SK-N-SH (cell line): ENCODE results near the gene ZMYM1. TPM values are rescaled to one million over a fixed set of nuclear protein-coding genes. Genes with fewer than 3 reads are reported as not detected.

Experiments
- CTCF ChIA-PET: fragments of 300-600, 350-600 bp; formaldehyde crosslinking; extraction: SDS; loops from one replicate; lab custom pipeline; 2021; lab: Yijun Ruan, JAX
- POLR2A ChIA-PET: fragments of 350-600 bp; sonication (Branson Sonifier 250); formaldehyde crosslinking; extraction: SDS; loops from one replicate; lab custom pipeline; 2020; ENCODE audit warnings: antibody characterized with exemption, inconsistent platforms; lab: Yijun Ruan, JAX
- DNase-seq: peaks from one replicate; pipeline ENCODE4 v3.0.0; 2012
- H2AFZ ChIP-seq: fragments of 200-600 bp; sonication (generic); 2 replicates; pipeline ENCODE4 v1.8.1; 2016; ENCODE audit warnings: antibody characterized with exemption, mild to moderate bottlenecking, low read depth
- H3F3A ChIP-seq: fragments of 200-600 bp; sonication (generic); replicated peaks from 2 replicates; pipeline ENCODE3; 2016; ENCODE audit warnings: antibody characterized with exemption, mild to moderate bottlenecking; ENCODE audit not compliant: insufficient read depth
- H3K27ac ChIP-seq, 2 experiments: fragments of 200-500 bp in 1 of 2; fragments of 200-600 bp in 1 of 2; sonication (Bioruptor generic) in 1 of 2; sonication (generic), shearing (Covaris generic) in 1 of 2; 2 replicates each; pipeline versions ENCODE4 v1.5.1 to v1.6.1; 2014 to 2016; ENCODE audit warnings: low read depth in 2 of 2, inconsistent platforms in 1 of 2, low read length in 1 of 2, mild to moderate bottlenecking in 1 of 2, mixed read lengths in 1 of 2
- H3K27me3 ChIP-seq: fragments of 200-600 bp; sonication (generic), shearing (Covaris generic); 2 replicates; pipeline ENCODE4 v1.6.1; 2016; ENCODE audit warnings: mixed run types; ENCODE audit not compliant: insufficient read depth
- H3K36me3 ChIP-seq, 2 experiments: fragments of 200-500 bp in 1 of 2; fragments of 200-600 bp in 1 of 2; sonication (Bioruptor generic) in 1 of 2; sonication (generic) in 1 of 2; replicated peaks in 1 of 2; 2 replicates each; pipeline versions ENCODE3 to v1.5.1; 2014 to 2016; ENCODE audit warnings: low read length in 1 of 2, mild to moderate bottlenecking in 1 of 2; ENCODE audit not compliant: insufficient read depth in 2 of 2, control insufficient read depth in 1 of 2
- H3K4me1 ChIP-seq, 2 experiments: fragments of 200-500 bp in 1 of 2; fragments of 200-600 bp in 1 of 2; sonication (Bioruptor generic) in 1 of 2; sonication (generic), shearing (Covaris generic) in 1 of 2; 2 replicates each; pipeline versions ENCODE4 v1.5.1 to v1.6.1; 2014 to 2016; ENCODE audit warnings: low read depth in 1 of 2, low read length in 1 of 2, mixed run types in 1 of 2; ENCODE audit not compliant: insufficient read depth in 2 of 2, control insufficient read depth in 1 of 2
- H3K4me2 ChIP-seq: fragments of 200-600 bp; sonication (generic), shearing (Covaris generic); 2 replicates; pipeline ENCODE4 v1.6.1; 2017; ENCODE audit warnings: mixed run types
- H3K4me3 ChIP-seq, 2 experiments: fragments of 200-500 bp in 1 of 2; fragments of 200-600 bp in 1 of 2; sonication (Bioruptor generic) in 1 of 2; sonication (generic), shearing (Covaris generic) in 1 of 2; 2 replicates each; pipeline versions ENCODE4 v1.5.1 to v1.8.1; 2014 to 2016; ENCODE audit warnings: low read depth in 2 of 2, inconsistent platforms in 1 of 2, low read length in 1 of 2, mild to moderate bottlenecking in 1 of 2, mixed read lengths in 1 of 2, moderate library complexity in 1 of 2
- H3K79me2 ChIP-seq: fragments of 200-600 bp; sonication (generic); 2 replicates; pipeline ENCODE4 v1.8.1; 2017; ENCODE audit warnings: mild to moderate bottlenecking; ENCODE audit not compliant: insufficient read depth
- H3K9ac ChIP-seq: fragments of 200-600 bp; sonication (generic); 2 replicates; pipeline ENCODE4 v1.6.1; 2017; ENCODE audit warnings: mixed run types
- H3K9me2 ChIP-seq: fragments of 200-600 bp; sonication (generic); 2 replicates; pipeline ENCODE4 v1.6.1; 2017; ENCODE audit warnings: mixed run types
- H3K9me3 ChIP-seq: fragments of 200-600 bp; sonication (generic); 2 replicates; pipeline ENCODE4 v1.6.1; 2017; ENCODE audit warnings: mixed run types, mild to moderate bottlenecking, moderate library complexity
- H4K20me1 ChIP-seq: fragments of 200-600 bp; sonication (generic); 2 replicates; pipeline ENCODE4 v1.6.1; 2017; ENCODE audit warnings: mild to moderate bottlenecking, mixed run types; ENCODE audit not compliant: insufficient read depth
- CHD2 ChIP-seq: fragments of 150-350 bp; IDR thresholded peaks from 2 replicates; pipeline ENCODE4 v1.6.1; 2018; ENCODE audit warnings: low read length; ENCODE audit not compliant: partially characterized antibody
- CTCF ChIP-seq: fragments of 200-600 bp; sonication (generic); IDR thresholded peaks from 2 replicates; pipeline ENCODE4 v1.6.1; 2017; ENCODE audit warnings: antibody characterized with exemption, mild to moderate bottlenecking, moderate library complexity
- EP300 ChIP-seq, 2 experiments: IDR thresholded peaks; 2 replicates each; pipeline versions ENCODE4 v1.4.0 to v1.6.1; 2012; ENCODE audit warnings: borderline replicate concordance in 1 of 2, low read depth in 1 of 2, low read length in 1 of 2
- FOXM1 ChIP-seq: IDR thresholded peaks from 2 replicates; pipeline ENCODE4 v1.4.0; 2012; ENCODE audit warnings: low read depth, mild to moderate bottlenecking
- GABPA ChIP-seq: IDR thresholded peaks from 2 replicates; pipeline ENCODE4 v1.4.0; 2012; ENCODE audit warnings: low read depth, mild to moderate bottlenecking
- JUND ChIP-seq: IDR thresholded peaks from 2 replicates; pipeline ENCODE4 v1.4.0; 2012
- MEF2A ChIP-seq: IDR thresholded peaks from 2 replicates; pipeline ENCODE4 v1.4.0; 2012; ENCODE audit warnings: low read depth, borderline replicate concordance
- MXI1 ChIP-seq: IDR thresholded peaks from 2 replicates; pipeline ENCODE4 v1.6.1; 2012; ENCODE audit warnings: mild to moderate bottlenecking, low read depth, low read length, improper control_type of control experiment
- NRF1 ChIP-seq: IDR thresholded peaks from 2 replicates; pipeline ENCODE4 v1.6.1; 2012; ENCODE audit warnings: low read depth, mild to moderate bottlenecking, low read length
- PBX3 ChIP-seq: IDR thresholded peaks from 2 replicates; pipeline ENCODE4; 2012
- RXRA ChIP-seq: IDR thresholded peaks from 2 replicates; pipeline ENCODE4 v1.4.0; 2012; ENCODE audit warnings: low read depth, mild to moderate bottlenecking, borderline replicate concordance
- SMC3 ChIP-seq: IDR thresholded peaks from 2 replicates; pipeline ENCODE4 v1.6.1; 2012; ENCODE audit warnings: low read depth, low read length, improper control_type of control experiment
- TAF1 ChIP-seq: IDR thresholded peaks from 2 replicates; pipeline ENCODE4 v1.6.1; 2012; ENCODE audit warnings: low read depth, mild to moderate bottlenecking, low read length, moderate library complexity, borderline replicate concordance
- TEAD4 ChIP-seq: IDR thresholded peaks from 2 replicates; pipeline ENCODE4 v1.4.0; 2012; ENCODE audit warnings: mild to moderate bottlenecking, borderline replicate concordance; ENCODE audit not compliant: insufficient read depth
- USF2 ChIP-seq: fragments of 150-350 bp; IDR thresholded peaks from 2 replicates; pipeline ENCODE4 v1.6.1; 2017; ENCODE audit warnings: antibody characterized with exemption, low read length, low read depth, borderline replicate concordance
- YY1 ChIP-seq: IDR thresholded peaks from 2 replicates; pipeline ENCODE4 v1.4.0; 2012; ENCODE audit warnings: low read depth, mild to moderate bottlenecking
- ZBTB33 ChIP-seq: IDR thresholded peaks from 2 replicates; pipeline ENCODE4 v1.4.0; 2012; ENCODE audit warnings: low read depth, borderline replicate concordance
- WGBS: methylation state at CpG from one replicate; pipeline ENCODE4 v1.1.6; 2017; ENCODE audit warnings: low lambda C conversion rate; 5-methylcytosine and 5-hydroxymethylcytosine counted together
- polyA plus RNA-seq, 3 experiments: library from polyadenylated mRNA; depleted of rRNA; stranded (reverse); fragments of >200 nt; gene quantifications; 2 replicates each; pipeline ENCODE4 v1.2.3, GENCODE V29; 2012

ZMYM1 gene
- polyA plus RNA-seq, 1 of the 3 experiments (the other 2 are of a cell fraction) = 4.1 TPM

- 85% methylated on average over 4 of the region's 4 CpGs for WGBS
- no peaks in the 10 kb centered on the region for H3K27me3 ChIP-seq
- TF ChIP-seq CHD2 (no peak), SMC3 (peak; percentile 4; the same call in 1 of the 2 replicates), TEAD4 (no peak), RXRA (no peak), CTCF (peak; percentile 47)
- TF ChIP-seq, all 33 proteins: peak for 2
- peak; percentile 31 for DNase-seq
- Histone ChIP-seq H3K27ac (no peak overlapping the region), H3K4me2 (no peak overlapping the region), H3K4me3 (no peak overlapping the region), H3F3A (peaks cover 20% of the 10 kb centered on the region), H3K9ac (no peak overlapping the region), H3K4me1 (no peaks in the 10 kb centered on the region), H2AFZ (no peak overlapping the region), H3K36me3 (peaks cover 28 to 42% of the 10 kb centered on the region in 2 experiments), H3K79me2 (no peaks in the 10 kb centered on the region), H3K9me3 (no peaks in the 10 kb centered on the region), H3K9me2 (no peaks in the 10 kb centered on the region), H4K20me1 (no peaks in the 10 kb centered on the region)
- POLR2A ChIA-PET = no interaction called here
- CTCF ChIA-PET = interaction anchor here (0.6 to 2.2 kb wide), 10 partner anchors 9 to 282 kb away, joined by 3 to 5 read pairs (median 4); partner anchors contain the start of gene SMIM12
Observed at GRCh38 chr1:35112668-35113067, 33.5 kb downstream of the ZMYM1 start.

GRCh38 chr1:35115459-35116383 lies 36.5 kb downstream of the ZMYM1 start:
- POLR2A ChIA-PET = no interaction called here
- no peak for DNase-seq
- H3K79me2 ChIP-seq = no peaks in the 10 kb centered on the region
- H3K9me3 ChIP-seq = no peaks in the 10 kb centered on the region
- H4K20me1 ChIP-seq = no peaks in the 10 kb centered on the region
- no peak overlapping the region for H3K4me3 ChIP-seq
- CTCF ChIA-PET = interaction anchor here (1.2 kb wide), 1 partner anchor 249 kb away, joined by 4 read pairs; no protein-coding TSS in a partner anchor
- peaks cover 28 to 29% of the 10 kb centered on the region in 2 experiments for H3K36me3 ChIP-seq
- H3K9ac ChIP-seq = no peak overlapping the region
- no peak overlapping the region for H3K4me2 ChIP-seq
- no peak overlapping the region for H3K27ac ChIP-seq
- WGBS = 90% methylated on average over 8 of the region's 8 CpGs
- no peaks in the 10 kb centered on the region for H3K9me2 ChIP-seq
- H3F3A ChIP-seq = peaks cover 23% of the 10 kb centered on the region
- H2AFZ ChIP-seq = no peak overlapping the region
- H3K27me3 ChIP-seq = no peaks in the 10 kb centered on the region
- H3K4me1 ChIP-seq = no peaks in the 10 kb centered on the region
- TF ChIP-seq USF2 (no peak), TEAD4 (no peak), CTCF (no peak), YY1 (no peak), MEF2A (no peak), FOXM1 (no peak), NRF1 (no peak), MXI1 (no peak), JUND (no peak), TAF1 (no peak), RXRA (no peak), EP300 (IDR thresholded peaks at IDR 0.05; ENCODE audit: borderline replicate concordance in 1 of 2, low read depth in 1 of 2, low read length in 1 of 2) (no peak), ZBTB33 (no peak), GABPA (no peak), PBX3 (no peak)
